A673 (cell line): ENCODE results near the gene SLC25A26.

Source experiments
- EZH2 ChIP-seq: fragments of 200-600 bp; sonication (generic); IDR thresholded peaks from 2 replicates; pipeline ENCODE4 v1.6.1; 2017; ENCODE audit warnings: borderline replicate concordance, low read depth, mild to moderate bottlenecking, mixed read lengths, antibody characterized with exemption, low read length; ENCODE audit not compliant: poor library complexity, severe bottlenecking
- TF ChIP-seq, protein P1 (sequence below): fragments of 300-800, 200-600 bp; sonication (generic); conservative IDR thresholded peaks from 2 replicates; pipeline ENCODE4 v1.5.1; 2017; ENCODE audit warnings: low read depth, mild to moderate bottlenecking, antibody characterized with exemption, low read length, moderate library complexity, mixed read lengths

DNA sequence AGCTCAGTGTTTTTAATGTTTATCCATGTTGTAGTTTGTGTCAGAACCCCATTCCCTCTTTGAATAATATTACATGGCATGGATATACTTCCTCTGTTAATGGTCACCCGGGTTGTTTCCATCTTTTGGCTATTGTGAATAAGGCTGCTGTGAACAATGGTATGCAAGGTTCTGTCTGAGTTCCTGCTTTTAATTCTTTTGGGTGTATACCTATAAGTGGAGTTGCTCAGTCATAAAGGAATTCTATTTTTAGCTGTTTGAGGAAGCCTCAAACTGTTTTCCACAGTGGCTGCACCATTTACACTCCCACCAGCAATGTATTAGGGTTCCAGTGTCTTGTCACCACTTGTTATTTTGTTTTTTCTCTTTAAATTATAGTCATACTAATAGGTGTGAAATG, 99.6 kb downstream of the SLC25A26 start:
- TF ChIP-seq, protein P1, sequence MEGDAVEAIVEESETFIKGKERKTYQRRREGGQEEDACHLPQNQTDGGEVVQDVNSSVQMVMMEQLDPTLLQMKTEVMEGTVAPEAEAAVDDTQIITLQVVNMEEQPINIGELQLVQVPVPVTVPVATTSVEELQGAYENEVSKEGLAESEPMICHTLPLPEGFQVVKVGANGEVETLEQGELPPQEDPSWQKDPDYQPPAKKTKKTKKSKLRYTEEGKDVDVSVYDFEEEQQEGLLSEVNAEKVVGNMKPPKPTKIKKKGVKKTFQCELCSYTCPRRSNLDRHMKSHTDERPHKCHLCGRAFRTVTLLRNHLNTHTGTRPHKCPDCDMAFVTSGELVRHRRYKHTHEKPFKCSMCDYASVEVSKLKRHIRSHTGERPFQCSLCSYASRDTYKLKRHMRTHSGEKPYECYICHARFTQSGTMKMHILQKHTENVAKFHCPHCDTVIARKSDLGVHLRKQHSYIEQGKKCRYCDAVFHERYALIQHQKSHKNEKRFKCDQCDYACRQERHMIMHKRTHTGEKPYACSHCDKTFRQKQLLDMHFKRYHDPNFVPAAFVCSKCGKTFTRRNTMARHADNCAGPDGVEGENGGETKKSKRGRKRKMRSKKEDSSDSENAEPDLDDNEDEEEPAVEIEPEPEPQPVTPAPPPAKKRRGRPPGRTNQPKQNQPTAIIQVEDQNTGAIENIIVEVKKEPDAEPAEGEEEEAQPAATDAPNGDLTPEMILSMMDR = no peak
- no peak for TF ChIP-seq EZH2
